ENCODE results near the gene ARHGAP20.

ARHGAP20 gene

GRCh38 chr11:110530900-110531741 lies 181.1 kb downstream of the ARHGAP20 start:
- in situ Hi-C loops (cut with MboI; ENCODE audit: low sequenced_read_pairs), result no loop called here

- in situ Hi-C loops (cut with MboI; ENCODE audit: low sequenced_read_pairs), result no loop called here
Observed at GRCh38 chr11:110529043-110529442, 183.2 kb downstream of the ARHGAP20 start.

GRCh38 chr11:110527146-110527545 lies 185.1 kb downstream of the ARHGAP20 start:
- in situ Hi-C loops (cut with MboI; ENCODE audit: low sequenced_read_pairs), result no loop called here
